Spleen (tissue), 3 donors: Measurements from ENCODE around the gene SORD.
"Not testable (repeated sequence)": the region's sequence is repeated elsewhere in the genome, so short reads cannot be mapped to it uniquely, and the experiment has no call there.

ENCODE experiments used
- POLR2A ChIP-seq, 3 donors: fragments of 450-650 bp; IDR thresholded peaks; one replicate each; pipeline ENCODE4 v1.5.1; 2017; ENCODE audit warnings: antibody characterized with exemption in 3 of 3, mild to moderate bottlenecking in 1 of 3
- POLR2AphosphoS5 ChIP-seq, 3 donors: sonication (generic); formaldehyde crosslinking; IDR thresholded peaks; one replicate each; pipeline ENCODE4 v1.5.1; 2017; ENCODE audit warnings: antibody characterized with exemption in 3 of 3

DNA sequence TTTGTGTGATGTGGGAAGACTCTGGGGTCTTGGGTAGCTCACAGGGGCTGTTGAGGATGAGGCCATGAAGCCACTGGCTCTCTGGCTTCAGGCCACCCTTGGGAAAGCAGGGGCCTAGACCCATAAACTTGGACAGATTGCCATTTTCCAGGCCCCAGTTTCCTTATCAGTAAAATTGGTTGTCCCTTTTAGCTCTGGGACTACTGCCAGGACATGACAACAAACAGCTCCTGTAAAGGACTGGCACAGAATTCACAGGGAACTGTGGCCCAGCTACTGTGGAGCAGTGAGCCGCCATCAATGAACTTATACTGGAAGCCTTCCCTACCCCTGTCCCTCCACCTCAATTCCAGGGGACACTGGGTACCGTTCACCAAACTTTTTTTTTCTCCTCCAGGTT, 54.4 kb downstream of the SORD start:
- TF ChIP-seq POLR2AphosphoS5, POLR2A (IDR thresholded peaks at IDR 0.05): not testable (repeated sequence)
